GM19239 (cell line): ENCODE measurements around the gene ST8SIA5.

Source experiments
- DNase-seq: peaks from one replicate; pipeline ENCODE4 v3.0.0; 2011; ENCODE audit warnings: low spot score; ENCODE audit not compliant: insufficient read length
- FAIRE-seq: peaks from 2 replicates; lab custom pipeline; 2011; peaks lifted over from hg19 to GRCh38; lab: Jason Lieb, UNC

The ST8SIA5 gene

DNA sequence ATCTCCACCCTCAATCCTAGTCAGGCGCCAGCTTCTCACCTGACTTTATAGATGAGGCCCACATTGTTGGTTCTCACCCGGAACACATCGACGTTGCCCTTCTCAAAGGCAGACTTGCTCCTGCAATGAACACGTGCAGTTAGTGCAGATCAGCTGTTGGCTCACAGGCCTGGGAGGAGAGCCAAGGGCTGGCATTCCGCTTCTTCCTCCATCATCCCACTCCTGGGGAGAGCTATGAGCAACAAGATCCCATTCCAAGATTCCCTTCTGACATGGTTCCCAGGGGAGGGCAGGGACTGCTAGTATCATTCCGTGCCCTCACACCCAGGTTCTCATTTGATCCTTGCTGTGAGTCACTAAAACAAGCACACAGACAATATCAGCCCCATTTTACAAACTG is 114.9 kb downstream of the ST8SIA5 start:
- DNase-seq: no peak

DNA sequence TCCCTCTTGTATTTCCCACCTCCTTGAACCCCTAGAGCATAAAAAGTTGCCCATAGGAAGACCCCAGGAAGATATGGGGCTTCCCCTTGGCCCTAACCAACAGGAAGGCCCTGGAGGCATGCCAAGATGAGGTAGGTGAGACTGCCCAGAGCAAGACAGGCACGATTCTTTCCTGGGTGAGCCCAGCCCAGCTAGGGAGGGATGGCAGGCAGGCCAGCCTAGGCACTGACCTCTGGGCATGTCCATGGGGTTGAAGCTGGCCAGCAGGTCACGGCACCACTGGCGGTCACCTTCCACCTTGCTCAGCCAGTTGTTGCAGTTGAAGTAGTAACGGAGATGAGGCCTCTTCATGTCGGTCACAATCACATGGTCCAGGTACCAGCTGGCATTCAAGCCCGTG is 117.5 kb downstream of the ST8SIA5 start:
- DNase-seq (no peak), FAIRE-seq (no peak)

More for the DNA sequence above, 114.9 kb downstream of the ST8SIA5 start:
- FAIRE-seq: no peak

- FAIRE-seq (no peak), DNase-seq (no peak)
Observed at GRCh38 chr18:46636040-46636630, 120.7 kb downstream of the ST8SIA5 start.

- DNase-seq (no peak), FAIRE-seq (no peak)
Observed at GRCh38 chr18:46632401-46633071, 124.3 kb downstream of the ST8SIA5 start.

DNA sequence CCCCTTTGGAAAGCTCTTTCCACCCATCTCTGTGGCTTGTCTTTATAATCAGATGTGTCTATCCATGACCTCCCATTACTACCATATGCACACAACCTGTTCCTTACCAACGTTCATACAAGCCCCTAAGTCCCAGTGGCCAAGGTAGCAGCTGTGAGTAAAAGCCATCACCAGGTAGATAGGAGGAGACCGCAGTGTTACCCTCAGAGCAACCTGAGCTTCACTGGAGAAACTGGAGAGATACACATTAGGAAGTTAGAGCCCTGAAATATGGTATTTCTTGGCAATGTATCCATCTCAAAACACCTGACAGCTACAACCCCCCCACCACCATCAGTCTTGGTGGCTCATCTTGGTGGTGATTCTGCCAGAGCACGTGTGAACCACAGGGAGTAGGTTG is 125.9 kb downstream of the ST8SIA5 start:
- no peak for DNase-seq
- no peak for FAIRE-seq

DNA sequence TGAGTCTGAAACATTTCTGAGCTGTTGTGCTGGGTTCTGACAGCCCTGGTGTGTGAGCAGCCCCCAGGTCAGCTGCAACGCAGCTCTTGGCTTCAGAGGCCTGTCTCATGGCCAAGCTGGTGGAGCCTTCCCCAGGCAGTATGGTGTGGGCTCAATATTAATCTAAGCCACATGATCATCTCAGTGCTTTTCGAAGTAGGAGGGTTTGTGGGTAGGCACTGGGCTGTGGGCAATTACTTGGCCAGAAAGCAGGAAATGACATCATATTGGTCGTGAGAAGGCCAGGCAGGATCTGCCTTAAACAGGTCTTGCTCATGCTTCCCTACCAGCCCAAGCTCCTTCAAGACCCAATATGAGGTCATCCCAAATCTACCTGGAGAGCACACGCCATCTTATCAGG is 126.7 kb downstream of the ST8SIA5 start:
- DNase-seq (no peak), FAIRE-seq (no peak)

DNA sequence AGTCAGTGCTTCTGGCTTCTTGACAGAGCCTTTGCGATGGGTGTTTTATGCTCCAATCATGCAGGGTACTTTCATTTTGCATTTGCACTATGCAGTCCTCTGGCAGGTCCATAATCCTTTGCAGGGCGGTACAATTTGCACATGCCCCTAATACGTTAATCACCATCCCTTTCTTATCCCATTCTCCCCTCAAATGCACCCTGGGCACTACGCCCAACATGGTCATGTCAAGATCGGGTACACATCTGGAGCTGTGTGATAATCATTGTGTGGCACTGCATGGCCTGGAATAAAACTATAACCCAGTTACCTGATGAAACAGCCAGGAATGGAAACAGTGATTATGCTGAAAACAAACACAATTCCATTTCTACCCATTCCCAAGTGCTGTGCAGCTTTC is 127.5 kb downstream of the ST8SIA5 start:
- no peak for DNase-seq
- no peak for FAIRE-seq

DNA sequence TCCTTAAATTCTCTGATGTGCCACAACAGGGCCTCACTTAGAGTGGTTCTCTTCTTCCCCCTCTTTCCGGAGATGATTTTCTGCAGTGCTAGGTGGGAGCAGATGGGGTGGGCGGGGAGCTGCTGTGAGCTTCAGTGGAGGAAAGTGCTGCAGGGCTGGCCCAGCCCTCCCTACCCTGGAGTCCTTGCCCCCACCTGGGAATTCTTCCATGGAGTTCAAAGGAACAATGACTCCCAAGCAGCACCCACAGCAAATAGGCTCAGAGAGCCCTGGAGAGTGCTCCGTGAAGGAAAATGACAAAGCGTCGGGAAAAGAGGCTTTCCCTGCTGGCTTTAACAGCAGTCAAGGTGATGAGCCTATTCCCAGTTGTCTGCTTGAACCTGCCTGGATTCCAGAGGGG is 128.6 kb downstream of the ST8SIA5 start:
- no peak for FAIRE-seq
- no peak for DNase-seq

- DNase-seq (no peak), FAIRE-seq (no peak)
Observed at GRCh38 chr18:46627136-46627535, 129.7 kb downstream of the ST8SIA5 start.

DNA sequence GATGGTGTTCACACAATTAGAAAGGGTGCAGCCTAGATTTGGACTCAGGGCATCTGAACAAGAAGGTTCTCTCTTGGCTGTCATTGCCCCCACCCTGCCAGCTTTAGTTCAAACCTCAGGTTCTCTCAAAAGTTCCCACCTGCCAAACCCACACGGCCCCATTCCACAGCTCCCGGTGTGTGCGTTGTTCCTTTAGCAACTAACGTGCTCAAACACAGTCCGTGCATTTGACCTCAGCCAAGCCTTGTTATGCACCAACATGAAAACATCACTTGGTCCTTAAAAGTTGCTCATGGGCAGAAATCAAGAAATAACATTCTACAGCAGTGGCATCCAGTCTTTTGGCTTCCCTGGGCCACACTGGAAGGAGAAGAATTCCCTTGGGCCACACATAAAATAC is 131.8 kb downstream of the ST8SIA5 start:
- FAIRE-seq (no peak), DNase-seq (no peak)

- DNase-seq (no peak), FAIRE-seq (no peak)
Observed at GRCh38 chr18:46624127-46624526, 132.7 kb downstream of the ST8SIA5 start.

GRCh38 chr18:46623541-46623940 is 133.3 kb downstream of the ST8SIA5 start:
- no peak for FAIRE-seq
- DNase-seq: no peak

DNA sequence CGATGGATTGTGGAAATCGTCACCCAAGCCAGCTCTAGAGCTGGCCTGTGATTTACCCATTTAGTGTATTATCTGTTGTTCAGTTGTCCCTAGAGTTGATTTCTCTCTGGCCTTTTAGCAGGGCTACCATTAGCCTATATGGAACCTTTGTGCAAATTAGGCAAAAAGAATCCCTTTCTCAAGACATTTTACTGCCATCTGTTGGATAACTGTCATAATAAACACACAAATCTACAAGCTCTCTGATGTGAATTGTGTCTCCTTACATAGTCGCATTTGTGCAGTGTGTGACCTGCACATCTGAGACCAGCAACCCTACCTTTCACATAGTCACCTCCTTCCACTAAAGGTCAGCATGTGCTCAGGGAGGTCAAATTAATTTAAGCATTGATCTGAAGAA is 133.9 kb downstream of the ST8SIA5 start:
- FAIRE-seq: no peak
- DNase-seq: no peak

DNA sequence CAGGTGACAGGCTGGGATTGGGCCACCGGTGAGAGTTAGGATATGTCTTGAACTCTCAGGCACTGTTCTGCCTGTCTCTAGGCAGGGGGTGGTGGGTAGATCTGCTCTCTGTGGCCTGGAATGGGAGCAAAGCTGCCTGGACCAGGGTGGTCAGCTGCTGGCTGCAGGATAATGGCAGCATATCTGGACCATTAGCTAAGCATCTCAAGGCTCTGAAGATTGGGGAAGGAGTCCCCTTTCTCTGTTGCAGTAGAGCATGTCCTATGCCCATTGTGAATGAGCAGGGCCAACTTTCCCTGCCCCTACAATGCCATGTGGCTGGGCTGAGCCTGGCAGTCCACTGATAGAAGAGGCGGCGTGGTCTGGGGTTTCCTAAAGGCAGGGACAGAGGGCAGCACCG is 134.4 kb downstream of the ST8SIA5 start:
- DNase-seq (no peak), FAIRE-seq (no peak)

- DNase-seq: no peak
- FAIRE-seq: no peak
Observed at GRCh38 chr18:46621871-46622270, 135.0 kb downstream of the ST8SIA5 start.

DNA sequence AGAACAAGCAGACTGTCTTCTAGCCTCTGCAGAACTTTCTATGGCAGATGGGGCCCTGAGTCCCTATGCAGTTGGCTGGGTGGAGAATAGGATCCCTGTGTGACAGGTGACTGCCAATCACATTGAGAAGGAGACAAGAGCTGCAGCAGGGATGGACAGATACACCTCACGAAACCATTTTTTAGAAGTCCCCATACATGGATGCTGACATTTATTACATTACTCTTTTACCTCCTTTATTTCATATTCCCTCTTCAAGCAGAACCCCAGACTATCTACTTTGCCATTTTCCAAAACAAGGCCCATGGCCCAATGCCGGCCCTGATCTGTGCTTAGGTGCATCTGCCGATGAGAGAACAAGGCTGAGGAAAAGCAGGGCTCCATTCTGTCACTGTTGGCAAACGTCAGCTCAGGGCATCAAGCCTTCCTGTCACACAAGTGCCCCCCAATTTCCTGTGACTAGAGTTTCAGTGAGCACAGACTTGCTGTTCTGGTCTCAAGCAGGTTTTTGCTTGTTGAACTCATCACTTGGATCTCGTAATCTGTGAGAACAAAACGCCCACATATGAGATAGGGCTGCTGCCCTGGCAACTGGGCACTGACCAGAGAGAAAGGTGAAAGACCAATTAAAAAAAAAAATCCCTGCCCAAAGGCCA is 135.6 kb downstream of the ST8SIA5 start:
- FAIRE-seq: no peak
- no peak for DNase-seq

GRCh38 chr18:46619559-46619958 is 137.3 kb downstream of the ST8SIA5 start:
- no peak for DNase-seq
- FAIRE-seq: no peak
